Stimulated activated CD8-positive, alpha-beta memory T cell treated with anti-CD3 and anti-CD28 coated beads, Interleukin-4, amount 100 ng/mL, for 4 hours (primary cell): ENCODE measurements around the gene UBALD2.
A peak's percentile ranks its signal among the peaks of the same experiment; 100 is the strongest.
"Not testable (repeated sequence)": the region's sequence is repeated elsewhere in the genome, so short reads cannot be mapped to it uniquely, and the experiment has no call there.

ENCODE experiments used
- DNase-seq, 2 donors: peaks; one replicate each; pipeline ENCODE4 v3.0.0-alpha.2; 2020; ENCODE audit warnings: low read depth in 2 of 2, low spot score in 1 of 2

Gene UBALD2

GRCh38 chr17:76264755-76265623 is at the start of gene UBALD2:
TSS of gene UBALD2 (plus strand) at chr17:76265348. CDS start at chr17:76265506, 158 bp downstream.
- DNase-seq: peak; percentile 95 to 98

- DNase-seq: no peak
Observed at GRCh38 chr17:76217081-76217480, 48.1 kb upstream of the UBALD2 start.

- DNase-seq: no peak
Observed at GRCh38 chr17:76219670-76220383, 45.3 kb upstream of the UBALD2 start.

GRCh38 chr17:76223802-76224201 is 41.3 kb upstream of the UBALD2 start:
- DNase-seq: no peak

GRCh38 chr17:76225373-76226086 is 39.6 kb upstream of the UBALD2 start:
- DNase-seq: not testable (repeated sequence)

- DNase-seq: not testable (repeated sequence)
Observed at GRCh38 chr17:76226749-76227148, 38.4 kb upstream of the UBALD2 start.

GRCh38 chr17:76232342-76232741 is 32.8 kb upstream of the UBALD2 start:
- DNase-seq: no peak

GRCh38 chr17:76233588-76234353 is 31.4 kb upstream of the UBALD2 start:
- no peak for DNase-seq

GRCh38 chr17:76234354-76234679 is 30.8 kb upstream of the UBALD2 start:
- no peak for DNase-seq

GRCh38 chr17:76235883-76236282 is 29.3 kb upstream of the UBALD2 start:
- no peak for DNase-seq

- no peak for DNase-seq
Observed at GRCh38 chr17:76236603-76237002, 28.5 kb upstream of the UBALD2 start.

- no peak for DNase-seq
Observed at GRCh38 chr17:76237859-76238313, 27.3 kb upstream of the UBALD2 start.

GRCh38 chr17:76238847-76239537 is 26.2 kb upstream of the UBALD2 start:
- no peak for DNase-seq

GRCh38 chr17:76239538-76240274 is 25.4 kb upstream of the UBALD2 start:
- DNase-seq: no peak

GRCh38 chr17:76240461-76241203 is 24.5 kb upstream of the UBALD2 start, which contains the start of gene RNF157:
TSS of gene RNF157 (minus strand) at chr17:76240493. CDS start at chr17:76240240, 253 bp downstream.
- peak in 1 of 2 donors; percentile 30 for DNase-seq

- no peak for DNase-seq
Observed at GRCh38 chr17:76241204-76241538, 24.0 kb upstream of the UBALD2 start.

GRCh38 chr17:76241691-76242255 is 23.4 kb upstream of the UBALD2 start:
- DNase-seq: no peak

GRCh38 chr17:76243826-76244679 is 21.1 kb upstream of the UBALD2 start:
- no peak for DNase-seq
